ENCODE data around the gene PLCZ1.

DNA sequence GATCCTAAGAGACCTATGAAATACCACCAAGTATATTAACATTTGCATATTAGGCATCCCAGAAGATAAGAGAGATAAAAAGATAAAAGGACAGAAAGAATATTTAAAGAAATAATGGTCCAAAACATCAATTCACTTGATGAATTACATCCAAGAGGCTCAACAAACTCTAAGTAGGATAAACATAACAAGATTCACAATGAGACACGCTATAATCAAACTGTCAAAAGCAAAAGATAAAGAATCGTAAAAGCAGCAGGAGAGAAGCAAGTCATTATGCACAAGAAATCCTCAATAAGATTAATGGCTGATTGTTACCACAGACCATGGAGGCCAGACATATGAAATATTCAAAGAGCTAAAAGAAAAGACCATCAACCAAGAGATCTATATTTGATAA lies 79.6 kb downstream of the PLCZ1 start:
- no peak for TF ChIP-seq CTCF (IDR thresholded peaks at IDR 0.05; ENCODE audit: borderline replicate concordance, extremely low read depth, low read length, poor library complexity, severe bottlenecking)
- TF ChIP-seq EZH2 (IDR thresholded peaks at IDR 0.05; ENCODE audit: borderline replicate concordance, low read depth, low read length, severe bottlenecking) = no peak

Measured in DND-41 (cell line).